Keratinocyte (primary cell): ENCODE measurements around the gene KCTD21. TPM values are rescaled to one million over a fixed set of nuclear protein-coding genes. Genes with fewer than 3 reads are reported as not detected.

Experiments used
- DNase-seq: peaks from one replicate; pipeline ENCODE4 v3.0.0-alpha.2; 2011; ENCODE audit warnings: low read depth, missing footprints, low spot score
- FAIRE-seq: peaks from 2 replicates; lab custom pipeline; 2011; peaks lifted over from hg19 to GRCh38; lab: Jason Lieb, UNC
- H2AFZ ChIP-seq: 2 replicates; pipeline ENCODE4 v1.6.0; 2012; ENCODE audit warnings: low read length, control low read depth, inconsistent platforms; ENCODE audit not compliant: control insufficient read depth
- H3K27ac ChIP-seq: 2 replicates; pipeline ENCODE4 v1.5.1; 2011; ENCODE audit warnings: low read length; ENCODE audit not compliant: control insufficient read depth, insufficient read depth
- H3K27me3 ChIP-seq: 3 replicates; pipeline ENCODE4 v1.6.0; 2011; ENCODE audit warnings: low read length; ENCODE audit not compliant: control insufficient read depth, insufficient read depth; ENCODE audit errors: extremely low read depth
- H3K36me3 ChIP-seq, 2 experiments: 2 replicates in 1 of 2; 3 replicates in 1 of 2; pipeline ENCODE4 v1.5.1; 2011; ENCODE audit warnings: low read length in 2 of 2, mild to moderate bottlenecking in 1 of 2; ENCODE audit not compliant: control insufficient read depth in 2 of 2, insufficient read depth in 2 of 2; ENCODE audit errors: extremely low read depth in 1 of 2
- H3K4me1 ChIP-seq: 3 replicates; pipeline ENCODE4 v1.5.1; 2011; ENCODE audit warnings: low read length; ENCODE audit not compliant: control insufficient read depth, insufficient read depth; ENCODE audit errors: extremely low read depth
- H3K4me2 ChIP-seq: 3 replicates; pipeline ENCODE4 v1.6.0; 2011; ENCODE audit warnings: low read depth, low read length; ENCODE audit not compliant: control insufficient read depth, insufficient read depth; ENCODE audit errors: extremely low read depth
- H3K4me3 ChIP-seq, 3 experiments: fragments of 200-600 bp in 1 of 3; sonication (generic) in 1 of 3; 2 replicates in 2 of 3; 3 replicates in 1 of 3; pipeline ENCODE4 v1.5.1; 2011 to 2016; ENCODE audit warnings: low read length in 3 of 3, mild to moderate bottlenecking in 3 of 3, control low read depth in 2 of 3, inconsistent platforms in 1 of 3, low read depth in 1 of 3, mixed read lengths in 1 of 3, mixed run types in 1 of 3, moderate library complexity in 1 of 3; ENCODE audit not compliant: control insufficient read depth in 2 of 3, insufficient read depth in 2 of 3; ENCODE audit errors: extremely low read depth in 1 of 3
- H3K79me2 ChIP-seq: 2 replicates; pipeline ENCODE4 v1.6.0; 2012; ENCODE audit warnings: low read length; ENCODE audit not compliant: control insufficient read depth, insufficient read depth
- H3K9ac ChIP-seq: 3 replicates; pipeline ENCODE4 v1.6.0; 2011; ENCODE audit warnings: low read length; ENCODE audit not compliant: control insufficient read depth, insufficient read depth; ENCODE audit errors: extremely low read depth
- H3K9me1 ChIP-seq: 3 replicates; pipeline ENCODE4 v1.6.0; 2011; ENCODE audit warnings: low read length; ENCODE audit not compliant: control insufficient read depth, insufficient read depth; ENCODE audit errors: extremely low read depth
- H3K9me3 ChIP-seq: 2 replicates; pipeline ENCODE4 v1.5.1; 2012; ENCODE audit warnings: low read depth, low read length; ENCODE audit not compliant: control insufficient read depth
- H4K20me1 ChIP-seq: 3 replicates; pipeline ENCODE4 v1.6.0; 2011; ENCODE audit warnings: low read length; ENCODE audit not compliant: control insufficient read depth, insufficient read depth; ENCODE audit errors: extremely low read depth
- CTCF ChIP-seq, 3 experiments: IDR thresholded peaks in 1 of 3; conservative IDR thresholded peaks in 1 of 3; optimal IDR thresholded peaks in 1 of 3; 2 replicates in 2 of 3; 3 replicates in 1 of 3; pipeline versions ENCODE3 to v1.5.1; 2011; ENCODE audit warnings: low read length in 3 of 3, mild to moderate bottlenecking in 3 of 3, moderate library complexity in 2 of 3, control low read depth in 1 of 3, inconsistent platforms in 1 of 3; ENCODE audit not compliant: insufficient read depth in 2 of 3; ENCODE audit errors: extremely low read depth in 1 of 3
- EZH2 ChIP-seq: IDR thresholded peaks from one replicate; pipeline ENCODE4 v1.6.1; 2012; ENCODE audit warnings: inconsistent platforms, mild to moderate bottlenecking, low read length, moderate library complexity
- dilution Hi-C: fragments of 300-500 bp; cut with MboI; formaldehyde crosslinking; loops from one replicate; pipeline ENCODE4 v1.7.0; 2020; ENCODE audit warnings: low sequenced_read_pairs; ENCODE audit not compliant: extremely low pct_ligation_motif_present
- polyA plus RNA-seq, 5 experiments: library from polyadenylated mRNA; depleted of rRNA in 3 of 5; stranded (reverse) in 3 of 5; stranded (forward) in 1 of 5; unstranded in 1 of 5; fragments of >200 nt; gene quantifications; 1 replicate in 1 of 5; 2 replicates in 3 of 5; 3 replicates in 1 of 5; pipeline versions ENCODE4 v1.2.1 to v1.2.3, GENCODE V29; 2011 to 2012; ENCODE audit warnings: missing spikeins in 2 of 5, low read depth in 1 of 5, low replicate concordance in 1 of 5

The KCTD21 gene
- polyA plus RNA-seq, 1 donor (not counting 4 experiments of a cell fraction or from before 2014, with no cell fraction given), result 10.4 TPM

DNA sequence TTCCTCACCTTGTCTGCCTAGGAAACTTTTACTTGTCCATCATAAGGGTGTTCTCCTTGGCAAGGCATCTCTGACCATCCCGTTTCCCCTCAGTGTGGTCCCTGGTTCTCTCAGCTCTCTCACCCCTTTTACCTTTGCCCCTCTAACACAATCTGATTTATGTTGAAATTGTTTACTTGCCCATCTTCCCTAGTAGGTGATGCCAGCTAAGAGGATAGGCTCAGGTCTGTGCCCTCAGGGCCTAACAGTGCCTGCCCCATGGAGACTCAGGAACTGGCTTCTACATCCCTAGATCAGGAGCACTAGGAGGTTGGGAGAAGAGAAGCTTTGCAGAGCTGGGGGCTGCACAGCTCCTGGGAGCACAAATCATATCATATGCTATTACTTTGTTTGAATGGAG lies 27.9 kb downstream of the KCTD21 start:
- H3K9ac ChIP-seq, result no peak overlapping the region
- DNase-seq (no peak), FAIRE-seq (no peak)
- H2AFZ ChIP-seq, result no peak overlapping the region
- H3K4me2 ChIP-seq, result no peak overlapping the region
- H3K79me2 ChIP-seq, result no peaks in the 10 kb centered on the region
- no peaks in the 10 kb centered on the region for H3K9me3 ChIP-seq
- H4K20me1 ChIP-seq, result no peaks in the 10 kb centered on the region
- H3K27ac ChIP-seq, result no peak overlapping the region
- no peaks in the 10 kb centered on the region for H3K4me1 ChIP-seq
- dilution Hi-C loops, result no loop called here
- no peaks in the 10 kb centered on the region for H3K27me3 ChIP-seq
- no peaks in the 10 kb centered on the region for H3K9me1 ChIP-seq
- no peak overlapping the region for H3K4me3 ChIP-seq
- TF ChIP-seq CTCF (optimal IDR thresholded peaks at IDR 0.05 in 1 of 3, IDR thresholded peaks at IDR 0.05 in 1 of 3, conservative IDR thresholded peaks at IDR 0.05 in 1 of 3; ENCODE audit: extremely low read depth in 1 of 3, insufficient read depth in 2 of 3, low read length in 3 of 3) (no peak), EZH2 (no peak)
- H3K36me3 ChIP-seq, result no peaks in the 10 kb centered on the region

DNA sequence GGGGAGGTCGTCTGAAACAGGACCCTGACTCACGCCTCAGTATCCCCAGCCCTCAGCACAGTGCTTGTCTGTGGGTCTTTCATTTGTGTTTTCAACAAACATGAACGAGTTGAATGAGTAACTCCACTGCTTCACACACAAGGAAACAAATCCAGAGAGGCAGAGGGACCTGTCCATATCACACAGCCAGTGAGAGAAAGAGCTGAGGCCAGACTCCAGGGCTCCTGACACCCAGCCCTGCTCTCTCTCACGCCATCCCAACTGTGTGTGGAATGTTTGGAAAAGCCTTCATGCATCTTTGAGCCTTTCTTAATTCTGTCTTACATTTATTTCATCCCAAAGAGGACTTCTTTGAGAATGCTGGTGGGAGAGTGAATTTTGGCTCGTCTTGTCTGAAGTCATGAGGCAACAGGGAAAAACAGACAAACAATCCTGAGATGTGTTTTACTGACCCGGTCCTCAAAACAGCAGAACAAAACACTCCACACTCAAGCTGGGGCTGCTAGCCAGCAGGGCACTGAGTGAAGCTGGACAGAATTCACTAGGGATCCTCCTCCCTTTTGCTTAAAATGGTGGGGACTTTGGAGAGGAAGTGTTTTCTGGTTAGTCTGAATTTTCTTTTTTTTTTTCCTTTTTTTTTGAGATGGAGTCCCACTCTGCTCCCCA lies 29.3 kb downstream of the KCTD21 start:
- H3K27ac ChIP-seq, result no peak overlapping the region
- dilution Hi-C loops, result no loop called here
- no peak for TF ChIP-seq CTCF (optimal IDR thresholded peaks at IDR 0.05 in 1 of 3, IDR thresholded peaks at IDR 0.05 in 1 of 3, conservative IDR thresholded peaks at IDR 0.05 in 1 of 3; ENCODE audit: extremely low read depth in 1 of 3, insufficient read depth in 2 of 3, low read length in 3 of 3)
- TF ChIP-seq EZH2, result no peak

More for the DNA sequence above, 29.3 kb downstream of the KCTD21 start:
- Histone ChIP-seq H2AFZ (no peak overlapping the region), H3K4me2 (no peak overlapping the region), H3K4me1 (no peaks in the 10 kb centered on the region), H3K9me1 (no peaks in the 10 kb centered on the region), H3K36me3 (no peaks in the 10 kb centered on the region), H4K20me1 (no peaks in the 10 kb centered on the region), H3K79me2 (no peaks in the 10 kb centered on the region), H3K9me3 (no peaks in the 10 kb centered on the region), H3K9ac (no peak overlapping the region), H3K4me3 (no peak overlapping the region), H3K27me3 (no peaks in the 10 kb centered on the region)
- no peak for FAIRE-seq
- no peak for DNase-seq
